Brain pericyte (primary cell): Measurements from ENCODE around the gene KIRREL3.

Source experiments
- DNase-seq: peaks from one replicate; pipeline ENCODE4 v3.0.0-alpha.2; 2012; ENCODE audit warnings: low read depth, low spot score

The KIRREL3 gene

DNA sequence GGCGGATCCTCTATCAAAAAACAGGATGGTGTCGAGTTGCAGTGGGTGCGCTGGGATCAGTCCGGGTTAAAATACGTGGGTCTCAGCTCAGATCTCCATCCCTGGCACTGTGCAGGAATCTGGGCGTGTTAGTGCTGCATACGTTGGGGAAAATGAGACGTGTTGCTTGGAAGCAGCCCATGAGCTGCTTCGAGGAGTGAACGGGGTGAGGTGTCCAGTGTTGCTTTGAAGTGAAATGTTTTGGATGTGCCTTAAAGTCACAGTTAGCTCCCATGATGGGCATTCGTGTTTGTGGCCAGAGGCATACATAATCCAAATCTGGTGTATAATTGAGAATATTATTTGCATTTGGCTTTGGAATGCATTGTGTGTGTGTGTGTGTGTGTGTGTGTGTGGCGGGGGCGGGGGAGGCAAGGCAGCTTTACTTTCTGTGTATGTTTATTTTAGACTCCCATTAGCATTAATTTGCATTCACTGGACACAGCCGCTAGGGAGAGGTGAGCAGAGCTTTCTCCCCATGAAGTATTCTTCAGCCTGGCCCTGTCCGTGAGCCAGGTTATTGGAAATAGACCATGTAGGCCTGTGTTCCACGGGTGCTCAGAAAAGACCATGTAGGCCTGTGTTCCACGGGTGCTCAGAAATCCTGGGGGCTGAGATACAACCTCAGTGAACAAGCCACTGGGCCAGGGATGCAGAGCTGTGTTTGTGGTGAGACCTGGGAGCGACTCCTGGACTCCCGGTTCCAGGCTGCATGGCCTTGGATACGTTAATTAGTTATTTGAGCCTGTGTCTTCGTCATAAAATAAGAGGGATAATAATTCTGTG lies 510.5 kb downstream of the KIRREL3 start:
- no peak for DNase-seq

DNA sequence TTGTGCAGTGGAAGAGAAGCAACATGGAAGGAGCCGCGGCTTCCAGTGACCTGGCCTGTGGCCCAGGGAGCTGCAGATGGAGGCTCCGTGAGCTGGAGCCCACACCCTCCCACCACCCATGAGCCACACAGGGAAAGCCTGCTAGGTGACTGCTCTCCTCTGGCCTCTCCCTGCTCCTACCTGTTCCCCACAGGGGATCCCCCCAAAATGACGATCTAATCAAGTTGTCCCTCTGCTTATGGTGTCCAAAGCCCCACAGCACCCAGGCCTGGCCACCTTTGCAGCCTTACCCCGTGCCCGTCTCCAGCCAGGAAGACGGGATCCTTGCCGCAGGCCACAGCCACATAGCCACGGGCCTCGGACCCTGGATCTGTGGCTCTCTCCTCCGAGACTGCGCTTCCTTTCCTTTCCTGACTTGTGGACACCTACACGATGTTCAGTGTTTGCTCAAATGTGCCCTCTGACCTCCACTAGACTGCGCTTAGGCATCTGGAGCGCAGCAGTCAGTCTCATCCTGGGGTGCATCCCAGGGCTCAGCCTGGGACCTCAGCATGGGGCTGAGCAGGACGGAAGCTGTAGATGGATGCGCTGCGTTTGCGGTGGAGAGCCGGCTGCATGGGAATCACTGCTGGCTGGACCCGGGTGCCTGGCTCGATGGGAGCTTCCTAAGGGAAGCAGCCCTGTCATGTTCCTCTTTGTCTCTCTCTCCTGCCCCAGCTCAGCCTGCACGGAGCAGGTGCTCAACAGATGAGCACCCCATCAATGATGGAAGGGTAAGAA lies 511.8 kb downstream of the KIRREL3 start:
- no peak for DNase-seq

DNA sequence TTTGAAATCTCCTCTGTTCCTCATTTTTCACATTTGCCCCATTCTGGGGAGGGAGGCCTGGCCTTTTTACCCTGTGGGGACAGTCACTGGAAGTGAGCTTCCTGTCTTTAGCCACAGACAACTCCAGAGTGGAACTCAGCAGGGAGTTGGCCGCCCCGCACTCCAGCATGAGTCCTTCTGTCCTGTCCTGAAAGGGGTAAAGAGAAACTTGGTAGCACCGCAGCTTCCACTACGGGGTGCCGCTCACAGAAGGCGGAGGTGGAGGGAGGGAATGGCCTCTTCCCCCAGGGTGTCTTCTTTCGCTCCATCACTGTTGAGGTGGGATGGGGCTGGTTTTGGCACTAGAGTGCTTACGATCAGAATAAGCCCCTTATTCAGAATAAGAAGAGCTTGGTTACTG lies 512.9 kb downstream of the KIRREL3 start:
- DNase-seq = no peak

DNA sequence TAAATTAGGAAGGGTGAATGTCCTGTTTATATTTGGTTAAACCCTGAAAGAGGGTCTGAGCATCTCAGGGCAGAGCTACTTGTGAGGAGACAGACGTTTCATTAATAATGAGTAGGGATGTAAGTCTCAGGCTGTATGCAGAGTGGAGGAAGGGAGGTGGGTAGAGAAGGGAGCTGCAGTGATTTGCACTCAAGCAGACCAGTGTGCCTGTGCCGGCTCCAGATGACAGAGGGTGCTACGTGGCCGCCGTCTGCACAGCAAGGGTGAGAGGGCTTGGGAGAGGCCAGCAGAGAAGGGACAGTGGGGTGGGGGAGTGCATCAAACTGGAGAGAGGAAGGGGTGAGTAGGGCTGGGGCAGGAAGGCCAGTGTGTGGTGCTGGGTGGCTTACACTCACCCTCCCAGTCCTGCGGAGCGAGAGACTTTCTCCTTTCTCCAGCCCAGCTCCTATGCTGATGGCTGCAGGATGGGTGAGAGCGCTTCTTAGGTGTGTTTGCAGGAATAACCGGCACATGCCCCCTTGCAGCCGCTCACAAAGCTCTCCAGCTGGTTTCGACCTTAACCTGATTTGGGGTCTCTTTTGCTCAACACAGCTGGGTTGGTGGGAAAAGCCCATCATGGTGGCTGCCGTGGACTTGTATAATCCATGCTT lies 514.5 kb downstream of the KIRREL3 start:
- no peak for DNase-seq

DNA sequence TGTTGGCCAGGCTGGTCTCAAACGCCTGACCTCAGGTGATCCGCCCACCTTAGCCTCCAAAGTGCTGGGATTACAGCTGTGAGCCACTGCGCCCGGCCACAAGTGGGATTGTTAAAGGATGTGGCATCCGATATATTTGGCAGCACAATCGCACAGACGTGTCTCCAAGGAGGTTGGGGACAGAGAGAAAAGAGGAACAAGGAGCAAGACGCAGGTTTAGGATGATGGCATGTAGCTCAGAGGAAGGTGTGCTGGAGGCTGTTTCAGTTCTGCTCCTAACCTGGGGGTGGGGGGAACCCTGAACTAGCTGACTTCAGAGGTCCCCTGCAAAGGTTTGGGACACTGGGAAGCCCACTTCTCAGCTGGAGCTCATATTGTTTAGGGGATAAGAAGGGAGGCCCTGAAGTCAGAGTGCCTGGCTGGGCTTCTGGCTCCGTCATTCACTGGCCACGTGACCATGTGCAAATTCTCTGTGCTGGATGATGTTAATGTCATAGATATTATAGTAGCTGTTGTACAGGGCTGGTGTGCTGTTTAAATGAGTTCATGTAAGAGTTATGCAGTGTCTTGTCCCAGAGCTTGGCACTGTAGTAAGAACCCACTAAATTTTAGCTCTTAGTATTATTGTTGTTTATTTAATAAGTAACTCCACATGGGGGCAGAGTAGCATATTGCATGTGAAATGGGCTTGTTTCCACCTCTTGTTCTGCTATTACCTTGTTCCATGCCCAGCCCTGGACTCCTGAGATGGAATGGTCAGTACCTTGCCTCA lies 515.4 kb downstream of the KIRREL3 start:
- DNase-seq = no peak

DNA sequence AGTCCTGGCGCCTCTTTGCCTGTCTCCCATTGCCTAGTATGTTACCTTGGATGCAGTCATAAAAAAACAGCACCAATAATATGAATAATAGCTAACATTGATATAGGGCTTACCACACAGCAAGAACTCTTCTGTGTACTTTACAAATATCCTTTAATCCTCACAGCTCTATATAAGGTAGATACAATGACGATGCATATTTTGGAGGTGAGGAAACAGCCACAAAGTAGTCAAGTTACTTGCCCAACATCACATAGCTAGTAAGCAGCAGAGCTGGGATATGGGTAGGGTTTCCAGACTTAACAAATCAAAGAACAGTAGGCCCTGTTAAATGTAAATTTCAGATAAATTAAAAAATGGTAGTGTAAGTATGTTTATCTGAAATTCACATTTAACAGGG lies 516.3 kb downstream of the KIRREL3 start:
- DNase-seq = no peak

DNA sequence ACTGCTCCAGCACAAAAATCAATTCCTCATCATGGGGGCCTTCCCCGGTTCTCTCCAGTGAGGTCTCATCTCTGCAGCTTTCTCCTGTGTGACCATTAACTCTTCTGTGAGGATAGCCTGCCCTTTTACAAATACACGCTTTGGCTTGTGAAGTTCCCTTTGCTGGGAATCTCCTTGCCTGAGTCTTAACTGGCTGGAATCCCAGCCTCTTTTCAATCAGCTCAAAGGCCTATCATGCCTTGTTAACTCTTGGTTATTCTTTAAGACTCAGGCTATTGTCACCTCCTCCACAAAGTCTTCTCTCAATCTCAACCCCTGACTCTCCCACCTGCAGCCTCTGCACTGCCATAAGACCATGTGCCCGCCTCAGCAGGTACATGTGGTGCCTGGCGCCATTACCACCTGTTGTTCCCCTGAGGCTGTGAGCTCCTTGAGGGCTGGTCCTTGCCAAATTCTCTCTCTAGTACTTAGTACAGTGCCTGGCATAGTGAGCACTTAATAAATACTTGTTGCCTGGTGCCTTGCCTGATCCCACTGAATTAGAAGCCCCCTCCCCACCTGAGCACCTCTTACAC lies 516.9 kb downstream of the KIRREL3 start:
- DNase-seq = no peak

DNA sequence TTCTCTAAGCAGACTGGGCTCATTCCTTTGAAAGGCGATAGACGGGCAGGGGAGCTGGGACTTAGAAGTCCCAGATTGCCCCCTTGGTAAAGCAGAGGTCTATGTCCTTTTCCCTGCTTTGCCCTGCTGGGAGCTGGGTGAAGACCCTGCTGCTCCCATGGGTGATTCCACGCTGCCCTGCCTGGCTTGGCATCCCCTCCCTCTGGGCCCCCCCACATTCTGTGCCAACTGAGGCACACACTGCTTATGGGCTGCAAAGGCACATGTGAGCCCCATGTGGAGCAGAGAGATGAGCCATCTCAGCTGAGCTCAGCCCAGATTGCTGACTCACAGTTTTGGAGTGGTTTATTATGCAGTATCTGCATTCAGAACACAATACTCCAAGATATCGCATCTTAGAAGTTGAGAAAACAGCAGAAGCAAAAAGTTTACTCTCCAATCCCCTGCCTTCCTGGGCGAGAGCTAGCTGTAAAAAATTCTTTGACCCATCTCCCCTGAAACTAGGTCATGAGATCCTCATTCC lies 517.9 kb downstream of the KIRREL3 start:
- no peak for DNase-seq

DNA sequence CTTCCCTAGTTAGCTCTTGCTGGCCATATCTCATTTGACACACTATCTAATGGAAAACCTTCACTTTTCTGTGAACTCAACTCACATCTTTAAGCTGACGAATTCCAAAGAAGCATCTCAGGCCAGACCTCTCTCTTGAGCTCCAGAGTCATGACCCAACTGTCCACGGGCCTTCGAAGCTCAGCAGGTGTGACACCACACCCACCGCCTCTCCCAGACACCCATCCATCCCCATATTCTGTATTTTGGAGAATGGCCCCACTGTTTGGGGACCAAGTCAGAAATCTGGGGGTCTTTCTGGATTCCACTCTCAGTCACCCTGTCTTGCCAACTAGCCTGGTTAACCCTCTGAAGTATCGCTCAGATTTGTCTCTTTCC lies 519.3 kb downstream of the KIRREL3 start:
- no peak for DNase-seq

DNA sequence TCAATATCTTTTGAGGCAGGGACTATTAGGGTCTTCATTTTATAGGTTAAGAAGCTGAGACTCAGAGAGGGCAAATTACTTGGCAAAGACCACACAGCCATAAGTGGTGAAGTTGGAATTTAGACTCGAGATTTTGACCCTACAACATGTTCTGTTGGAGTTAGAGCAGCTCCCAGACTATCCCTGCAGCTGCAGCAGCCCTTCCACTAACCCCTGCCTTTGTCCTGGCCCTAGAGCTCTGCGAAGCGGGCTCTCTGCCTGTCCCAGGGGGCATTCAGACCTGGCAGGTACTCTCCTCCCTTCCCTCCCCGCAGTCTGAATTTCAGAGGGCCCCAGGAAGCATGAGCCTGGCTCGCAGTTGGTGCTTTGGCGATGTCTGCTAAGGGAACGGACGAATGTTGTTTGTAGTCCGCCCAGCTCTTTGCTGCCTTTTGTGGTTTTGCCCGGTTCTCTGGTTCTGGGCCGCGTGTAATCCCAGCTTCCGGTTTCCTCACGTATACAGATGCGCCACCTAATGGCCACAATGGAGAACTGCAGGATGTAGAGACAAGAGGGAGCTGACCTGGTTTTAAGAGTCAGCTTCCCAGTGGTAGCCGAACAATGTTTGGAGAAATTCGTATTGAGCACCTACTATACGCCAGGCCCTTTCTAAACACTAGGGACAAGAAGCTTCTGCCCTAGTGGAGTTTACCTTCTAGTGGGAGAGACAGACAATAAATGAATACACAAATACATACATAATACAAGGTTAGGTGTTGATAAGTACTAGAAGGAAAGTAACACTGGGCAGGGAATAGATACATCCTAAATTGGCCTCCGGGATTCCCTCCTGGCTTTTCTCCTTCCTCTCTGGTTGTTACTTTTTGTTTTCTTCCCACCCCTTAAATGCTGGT lies 519.9 kb downstream of the KIRREL3 start:
- DNase-seq = peak; percentile 65

DNA sequence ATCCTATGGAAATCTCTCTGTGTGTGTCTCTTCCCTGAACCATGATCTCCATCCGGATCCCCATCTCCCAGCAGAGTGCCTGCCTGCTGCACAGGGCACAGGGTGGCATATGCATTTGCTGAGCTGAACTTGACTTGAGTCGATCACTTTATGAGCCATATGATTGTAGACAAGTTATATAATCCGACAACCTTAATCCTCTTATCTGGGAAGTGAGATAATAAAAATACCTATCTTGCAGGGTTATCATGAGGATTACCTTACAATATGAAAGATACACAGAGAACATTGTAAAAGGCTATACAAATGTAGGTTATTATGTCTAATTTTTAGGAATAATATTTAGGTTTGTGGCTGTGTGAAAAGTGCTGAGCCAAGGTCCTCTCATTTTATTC lies 520.6 kb downstream of the KIRREL3 start:
- no peak for DNase-seq

DNA sequence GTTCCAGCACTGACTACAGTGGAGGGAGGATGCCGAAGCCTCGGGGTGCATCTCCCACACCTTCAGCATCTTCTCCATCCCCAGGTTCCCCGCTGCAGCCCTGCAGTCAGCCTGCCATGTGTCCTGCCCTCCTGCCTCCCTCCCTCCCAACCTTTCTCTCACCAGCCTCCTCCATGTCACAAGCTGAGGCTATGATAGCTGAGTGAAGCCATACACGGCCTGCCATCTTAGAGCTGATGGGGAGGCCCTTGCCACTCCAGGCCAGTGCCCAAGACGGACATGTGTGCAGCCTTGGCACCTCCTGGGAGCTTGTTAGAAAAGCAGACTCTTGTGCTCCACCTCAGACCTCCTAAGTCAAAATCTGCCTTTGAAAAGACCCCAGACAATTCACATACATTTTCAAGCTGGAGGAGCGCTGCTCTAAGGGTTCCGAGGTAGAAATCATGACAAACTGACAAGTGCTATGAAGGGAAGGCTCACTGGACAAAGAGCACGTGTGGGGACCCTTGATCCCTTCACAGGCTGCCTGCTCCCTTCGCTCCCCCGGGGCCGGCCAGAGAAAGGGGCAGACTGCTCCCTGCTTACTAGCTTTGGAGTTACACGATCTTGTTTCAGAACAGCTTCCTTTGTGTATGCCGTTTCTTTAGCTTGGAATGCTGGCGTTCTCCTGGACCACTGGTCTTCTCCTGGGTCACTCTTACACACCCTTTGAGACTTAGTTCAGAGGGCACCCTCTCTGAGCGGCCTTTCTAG lies 521.2 kb downstream of the KIRREL3 start:
- no peak for DNase-seq

DNA sequence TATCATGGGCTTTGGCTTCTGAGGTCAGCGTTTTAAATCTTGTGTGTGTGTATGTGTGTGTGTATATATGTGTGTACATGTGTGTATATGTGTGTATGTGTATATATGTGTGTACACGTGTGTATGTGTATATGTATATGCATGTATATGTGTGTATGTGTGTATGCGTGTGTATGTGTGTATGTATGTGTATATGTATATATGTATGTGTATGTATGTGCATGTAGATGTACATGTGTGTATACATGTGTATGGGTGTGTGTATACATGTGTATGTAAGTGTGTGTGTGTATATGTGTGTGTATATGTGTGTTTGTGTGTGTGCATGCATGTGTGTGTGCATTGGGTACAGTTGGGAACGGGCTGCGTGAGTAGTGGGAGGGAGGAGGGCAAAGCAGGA lies 522.1 kb downstream of the KIRREL3 start:
- no peak for DNase-seq

DNA sequence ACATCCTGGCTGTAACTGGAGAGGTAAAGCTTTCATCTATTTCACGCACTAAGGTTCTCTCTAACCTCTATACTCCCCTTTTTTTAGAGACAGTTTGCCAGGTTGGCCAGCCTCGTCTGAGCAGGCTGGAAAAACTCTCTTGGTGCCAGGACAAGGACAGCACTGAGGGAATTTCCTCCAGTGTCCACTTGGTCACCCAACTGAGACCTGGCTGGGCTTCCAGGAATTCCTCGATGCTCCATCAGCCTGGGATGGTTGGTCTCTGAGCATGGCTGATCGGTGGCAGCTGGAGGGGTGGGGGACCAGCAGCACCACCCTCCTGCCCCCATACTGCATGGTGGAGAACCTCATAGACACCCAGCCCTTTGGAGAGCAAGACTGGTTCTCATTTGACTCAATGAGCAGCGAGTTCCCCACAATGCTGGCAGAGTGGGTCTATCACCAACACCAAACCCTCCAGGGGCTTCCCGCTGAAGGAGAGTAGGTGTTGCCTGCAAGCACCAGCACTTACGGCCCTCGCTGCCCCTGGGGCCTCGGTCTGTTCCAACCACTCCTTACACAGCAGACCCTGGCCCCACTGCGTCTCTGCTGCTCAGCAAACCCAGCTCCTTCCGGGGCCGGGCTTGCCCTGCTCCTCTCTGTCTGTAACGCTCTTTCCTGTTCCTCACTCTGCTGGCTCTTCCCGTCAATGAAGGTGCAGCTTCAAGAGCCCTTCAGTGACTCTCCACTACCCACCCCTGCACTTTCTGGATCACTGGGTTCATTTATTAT lies 522.9 kb downstream of the KIRREL3 start:
- DNase-seq = no peak

DNA sequence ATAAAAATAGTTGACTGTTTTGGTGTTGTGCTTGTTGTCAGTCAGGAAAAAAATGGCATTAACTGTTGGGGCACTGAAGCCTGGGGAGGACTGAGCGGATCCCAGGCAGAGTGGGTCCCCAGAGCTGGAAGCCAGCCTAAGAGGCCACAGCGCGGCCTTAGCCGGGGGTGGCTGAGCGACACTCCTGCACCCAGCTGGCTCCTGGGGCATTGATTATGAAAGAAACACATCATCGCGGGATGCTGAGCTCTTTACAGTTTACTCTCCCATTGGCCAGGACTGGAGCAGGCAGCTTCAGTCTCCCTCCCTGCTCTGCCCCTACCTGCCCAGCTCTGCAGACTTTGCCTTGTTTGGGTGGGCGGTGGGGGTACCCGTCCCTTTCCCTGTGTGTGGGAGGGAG lies 523.6 kb downstream of the KIRREL3 start:
- DNase-seq = no peak

DNA sequence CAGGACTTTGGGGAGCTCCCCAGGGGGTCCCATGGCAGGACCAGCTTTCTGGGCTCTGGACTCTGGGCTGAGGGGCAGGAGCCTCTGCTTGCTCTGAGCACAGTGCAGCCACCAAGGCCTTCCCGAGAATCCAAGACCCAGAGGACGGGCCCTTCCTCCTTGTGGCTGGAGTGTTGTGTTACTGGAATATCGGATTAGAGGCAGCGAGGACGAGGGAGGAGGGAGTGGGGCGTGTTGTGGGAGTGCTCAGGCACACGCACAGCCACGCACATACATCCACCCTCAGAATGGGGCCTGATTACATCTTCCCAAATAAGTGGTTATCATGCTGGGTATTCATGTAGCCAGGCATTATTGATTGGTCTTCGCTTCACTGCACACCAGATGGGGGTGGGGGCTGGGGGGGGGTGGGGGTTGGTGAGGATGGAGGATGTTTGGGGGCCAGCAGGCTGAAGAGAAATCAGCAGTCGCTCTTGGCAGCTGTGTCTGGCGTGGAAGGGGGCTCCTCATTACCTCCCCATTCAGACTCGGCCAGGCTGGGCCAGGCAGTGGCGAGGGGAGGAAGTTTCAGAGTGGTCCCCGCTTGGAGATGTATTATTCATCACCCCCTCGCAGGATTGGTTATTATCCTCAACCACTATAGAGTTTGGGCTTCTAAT lies 524.2 kb downstream of the KIRREL3 start:
- no peak for DNase-seq

DNA sequence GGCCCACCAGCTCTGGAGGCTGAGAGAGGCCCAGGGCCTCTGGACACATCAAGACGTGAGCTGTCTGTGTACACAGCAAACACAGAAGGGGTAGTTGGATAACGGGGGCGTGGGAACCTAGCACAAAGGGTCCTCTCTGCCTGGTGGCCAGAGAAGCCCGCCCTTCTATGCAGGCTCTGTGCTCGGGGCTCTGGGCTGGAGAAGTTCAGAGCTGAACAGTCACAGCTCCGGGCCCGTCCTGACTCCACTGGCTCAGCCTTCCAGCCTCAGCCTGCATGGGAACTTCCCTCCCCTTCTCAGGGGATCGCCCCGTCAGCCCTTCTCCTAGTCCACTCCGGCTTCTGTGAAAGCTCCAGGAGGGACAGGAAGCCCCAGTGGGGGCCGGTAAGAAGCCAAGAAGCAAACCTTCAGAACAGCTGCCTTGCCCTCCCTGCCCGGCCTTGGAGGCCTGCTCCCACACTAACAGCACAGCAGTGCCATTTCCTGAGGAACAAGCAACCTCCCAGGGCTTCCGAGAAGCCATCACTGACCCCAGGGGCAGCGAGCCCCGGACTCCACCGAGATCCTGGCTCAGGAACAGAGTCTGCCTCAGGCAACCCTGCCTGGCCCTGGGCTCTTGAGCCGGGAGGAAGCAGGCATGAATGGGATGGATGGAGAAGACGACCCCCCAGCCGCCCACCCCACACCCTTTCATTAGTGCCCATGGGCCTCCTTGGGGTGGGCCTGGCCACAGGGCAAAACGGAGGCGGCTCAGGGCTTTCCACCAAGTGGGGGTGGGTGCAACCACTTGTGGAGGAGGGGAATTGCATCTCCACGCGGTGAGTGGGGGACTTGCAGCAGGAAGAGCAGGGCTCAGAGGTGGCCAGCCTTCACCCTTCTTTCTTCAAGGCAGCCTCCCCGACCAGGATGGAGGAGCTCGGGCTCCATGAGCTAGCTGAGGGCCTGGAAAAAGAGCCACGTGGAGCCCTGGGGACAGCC lies 525.3 kb downstream of the KIRREL3 start:
- DNase-seq = peak; percentile 78
